Small intestine (tissue), 7 donors: ENCODE results near the gene LINS1. TPM values are rescaled to one million over a fixed set of nuclear protein-coding genes. Genes with fewer than 3 reads are reported as not detected.

ENCODE experiments used
- DNase-seq, 2 donors: peaks; one replicate each; pipeline versions ENCODE4 v3.0.0 to v3.0.0-alpha.2; 2013
- FAIRE-seq: peaks from 2 replicates; lab custom pipeline; 2012; peaks lifted over from hg19 to GRCh38; lab: Jason Lieb, UNC
- H3K27ac ChIP-seq, 3 donors: one replicate each; pipeline ENCODE4 v1.5.1; 2013; ENCODE audit warnings: low read length in 2 of 3, mild to moderate bottlenecking in 2 of 3, control low read depth in 1 of 3, inconsistent platforms in 1 of 3, low read depth in 1 of 3, moderate library complexity in 1 of 3
- H3K27me3 ChIP-seq, 3 donors: one replicate each; pipeline ENCODE4 v1.6.1; 2013; ENCODE audit warnings: low read length in 3 of 3, inconsistent platforms in 1 of 3; ENCODE audit not compliant: control insufficient read depth in 3 of 3, insufficient read depth in 3 of 3
- H3K36me3 ChIP-seq, 3 donors: one replicate each; pipeline ENCODE4 v1.6.1; 2013; ENCODE audit warnings: low read length in 3 of 3, inconsistent platforms in 1 of 3, low read depth in 1 of 3, mild to moderate bottlenecking in 1 of 3, moderate library complexity in 1 of 3; ENCODE audit not compliant: control insufficient read depth in 3 of 3, insufficient read depth in 2 of 3
- H3K4me1 ChIP-seq, 3 donors: one replicate each; pipeline ENCODE4 v1.6.1; 2013; ENCODE audit warnings: low read length in 2 of 3, inconsistent platforms in 1 of 3, low read depth in 1 of 3, mild to moderate bottlenecking in 1 of 3, moderate library complexity in 1 of 3; ENCODE audit not compliant: control insufficient read depth in 3 of 3, insufficient read depth in 2 of 3
- H3K4me3 ChIP-seq, 3 donors: one replicate each; pipeline ENCODE4 v1.5.1; 2013; ENCODE audit warnings: low read length in 3 of 3, control low read depth in 1 of 3, inconsistent platforms in 1 of 3, low read depth in 1 of 3, mild to moderate bottlenecking in 1 of 3, moderate library complexity in 1 of 3
- H3K9me3 ChIP-seq, 2 donors: one replicate each; pipeline ENCODE4 v1.6.1; 2013; ENCODE audit warnings: low read depth in 1 of 2, low read length in 1 of 2; ENCODE audit not compliant: control insufficient read depth in 2 of 2, insufficient read depth in 1 of 2
- WGBS, 3 donors: extraction: QIAGEN DNeasy Blood & Tissue Kit; methylation state at CpG; one replicate each; pipeline ENCODE4 v1.1.7; 2013; 5-methylcytosine and 5-hydroxymethylcytosine counted together
- polyA plus RNA-seq, 4 donors: library from polyadenylated mRNA; stranded (reverse) in 3 of 4; unstranded in 1 of 4; fragments of 200-250 nt in 3 of 4; fragments of 120-200 nt in 1 of 4; gene quantifications; one replicate each; pipeline versions ENCODE4 v1.2.1 to v1.2.3, GENCODE V29; 2013
- donor health status: healthy with polysubstance abuse.
- donor health status: control.
- donor health status: control.
- donor health status: Bipolar disorder and iron deficiency.
- donor health status: healthy.

The LINS1 gene
- polyA plus RNA-seq, 4 donors = 2.4 to 17.5 (median 5.7) TPM

DNA sequence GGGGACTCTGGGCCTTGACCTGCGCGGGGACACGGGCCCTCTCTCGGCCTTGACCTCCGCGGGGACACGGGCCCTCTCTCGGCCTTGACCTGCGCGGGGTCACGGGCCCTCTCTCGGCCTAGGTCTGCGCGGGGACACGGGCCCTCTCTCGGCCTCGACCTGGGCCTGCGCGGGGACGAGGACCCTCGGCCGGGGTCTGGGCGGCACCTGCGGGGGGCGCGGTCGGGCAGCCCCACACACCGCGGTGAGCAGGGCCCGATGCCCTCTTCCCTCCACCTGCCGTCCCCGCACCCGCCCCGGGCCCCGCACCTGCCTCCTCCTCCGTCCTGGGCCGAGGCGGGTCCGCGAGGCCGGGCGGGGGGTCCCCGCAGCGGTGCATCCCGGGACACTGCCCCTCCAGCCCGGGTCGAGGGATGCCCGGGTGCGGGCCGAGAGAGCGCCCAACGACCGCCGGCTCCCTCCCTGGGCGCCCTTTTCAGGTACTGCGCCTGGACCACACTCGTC lies 57.6 kb downstream of the LINS1 start:
- Histone ChIP-seq H3K9me3 (peaks cover 0 to 3% of the 10 kb centered on the region in 2 donors), H3K27me3 (peaks cover 0 to 15% (median 15%) of the 10 kb centered on the region in 3 donors), H3K36me3 (no peaks in the 10 kb centered on the region), H3K27ac (no peak overlapping the region), H3K4me1 (no peaks in the 10 kb centered on the region), H3K4me3 (no peak overlapping the region)
- WGBS, 3 donors = 33 to 64% (median 38%) methylated on average over 36 to 57 of the region's 57 CpGs
- no peak for FAIRE-seq
- DNase-seq = no peak

DNA sequence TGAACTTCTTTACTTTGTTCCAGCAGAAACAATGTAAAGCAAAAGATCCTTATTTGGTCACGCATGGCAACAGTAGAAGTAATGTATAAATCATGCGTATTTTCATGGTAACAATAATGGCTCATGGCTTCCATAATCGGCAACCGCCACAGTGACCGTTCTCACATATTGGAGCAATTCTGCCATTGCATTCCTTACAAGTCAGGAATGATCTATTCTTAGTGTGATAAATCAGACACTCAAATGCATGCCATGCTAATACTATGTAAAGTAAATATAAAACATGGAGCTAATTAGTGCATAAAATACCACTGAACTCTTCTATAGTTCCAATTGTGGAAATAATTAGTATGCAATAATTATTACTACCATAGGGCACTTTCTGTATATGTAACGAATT lies 59.7 kb downstream of the LINS1 start:
- Histone ChIP-seq H3K27me3 (peaks cover 0 to 15% (median 15%) of the 10 kb centered on the region in 3 donors), H3K4me1 (no peaks in the 10 kb centered on the region), H3K4me3 (no peak overlapping the region), H3K9me3 (peaks cover 0 to 7% of the 10 kb centered on the region in 2 donors), H3K27ac (no peak overlapping the region), H3K36me3 (no peaks in the 10 kb centered on the region)
- no peak for FAIRE-seq
- WGBS, 3 donors = 89 to 92% (median 90%) methylated on average over 6 of the region's 6 CpGs
- no peak for DNase-seq

DNA sequence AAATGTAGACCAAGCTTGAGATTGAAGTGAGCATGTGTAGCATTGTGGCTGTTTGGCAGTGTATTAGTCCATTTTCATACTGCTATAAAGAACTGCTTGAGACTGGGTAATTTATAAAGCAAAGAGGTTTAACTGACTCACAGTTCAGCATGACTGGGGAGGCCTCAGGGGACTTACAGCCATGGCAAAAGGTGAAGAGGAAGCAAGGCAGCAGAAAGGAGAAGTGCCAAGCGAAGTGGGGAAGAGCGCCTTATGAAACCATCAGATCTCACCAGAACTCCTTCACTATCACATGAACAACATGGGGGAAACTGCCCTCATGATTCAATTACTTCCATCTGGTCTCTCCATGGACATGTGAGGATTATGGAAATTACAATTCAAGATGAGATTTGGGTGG lies 64.7 kb downstream of the LINS1 start:
- DNase-seq (no peak), FAIRE-seq (no peak)
- Histone ChIP-seq H3K36me3 (no peaks in the 10 kb centered on the region), H3K27me3 (no peaks in the 10 kb centered on the region), H3K9me3 (peaks cover 0 to 5% of the 10 kb centered on the region in 2 donors), H3K27ac (no peak overlapping the region), H3K4me3 (no peak overlapping the region), H3K4me1 (no peaks in the 10 kb centered on the region)
- WGBS, 3 donors = 43 to 51% (median 45%) methylated on average over 2 of the region's 2 CpGs

DNA sequence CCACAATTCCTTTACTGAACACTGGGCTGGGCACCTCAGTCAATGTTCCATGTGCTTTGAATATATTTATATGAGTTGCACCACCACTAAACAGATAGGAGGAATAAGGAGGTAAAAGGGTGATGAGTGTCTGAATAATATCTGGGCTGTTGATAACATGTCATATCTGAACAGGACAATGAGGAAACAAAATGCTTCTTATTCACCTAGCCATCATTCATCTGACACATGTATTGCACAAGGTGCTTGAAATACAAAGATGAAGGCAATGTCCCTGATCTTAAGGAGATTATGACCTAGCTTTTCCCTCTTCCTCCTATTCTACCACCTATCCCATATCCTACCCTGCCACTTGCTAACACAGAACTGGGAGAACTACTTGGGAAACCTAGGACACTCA lies 65.3 kb downstream of the LINS1 start:
- no peak overlapping the region for H3K27ac ChIP-seq
- H3K9me3 ChIP-seq = peaks cover 0 to 5% of the 10 kb centered on the region in 2 donors
- H3K4me3 ChIP-seq = no peak overlapping the region
- no peaks in the 10 kb centered on the region for H3K36me3 ChIP-seq
- FAIRE-seq = no peak
- H3K27me3 ChIP-seq = no peaks in the 10 kb centered on the region
- no peaks in the 10 kb centered on the region for H3K4me1 ChIP-seq
- no peak for DNase-seq

DNA sequence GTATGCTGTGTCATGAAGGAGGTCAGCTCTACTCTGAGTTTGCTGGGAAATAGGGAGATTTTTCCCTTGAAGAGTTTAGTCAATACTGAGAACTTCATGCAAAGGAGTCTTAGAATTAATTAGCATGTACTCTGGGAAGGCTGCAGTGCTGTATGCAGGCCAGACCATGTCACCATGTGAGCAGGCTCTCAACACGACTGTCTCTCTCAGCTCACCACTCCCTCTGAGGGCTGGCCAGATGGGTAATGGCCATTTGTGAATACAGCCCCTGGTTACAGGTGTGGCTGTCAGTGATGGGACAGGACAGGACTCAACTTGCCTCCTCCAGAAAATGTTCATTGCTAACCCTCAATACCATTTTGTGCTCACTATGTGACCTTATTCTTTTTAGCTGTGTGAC lies 68.1 kb downstream of the LINS1 start:
- H3K27ac ChIP-seq = no peak overlapping the region

DNA sequence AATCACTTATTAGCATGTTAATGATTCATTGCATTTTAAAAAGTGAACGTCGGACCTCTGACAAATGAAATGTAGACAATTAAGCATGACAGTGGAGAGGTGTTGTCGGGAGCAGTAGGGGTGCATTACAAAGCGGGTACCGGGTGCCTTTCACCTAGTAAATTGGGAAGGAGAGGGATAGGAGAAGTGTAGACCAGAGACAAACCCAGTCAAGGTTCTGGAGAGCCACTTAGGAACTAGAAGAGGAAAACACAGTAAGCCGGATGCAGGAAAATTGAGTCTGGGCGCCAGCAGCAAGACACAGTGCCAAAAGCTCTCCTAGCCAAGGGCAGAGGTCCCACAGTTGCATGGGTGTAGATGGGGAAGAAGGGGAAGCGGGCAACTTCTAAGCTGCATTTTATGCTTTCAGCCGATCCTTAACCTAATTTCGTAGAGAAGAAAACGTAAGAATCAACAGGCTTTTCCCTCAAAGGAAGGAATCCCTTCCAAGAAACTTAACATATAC lies 70.1 kb downstream of the LINS1 start:
- Histone ChIP-seq H3K27ac (no peak overlapping the region), H3K36me3 (no peaks in the 10 kb centered on the region), H3K27me3 (peaks cover 0 to 2% (median 0%) of the 10 kb centered on the region in 3 donors), H3K4me1 (no peaks in the 10 kb centered on the region), H3K9me3 (no peaks in the 10 kb centered on the region), H3K4me3 (no peak overlapping the region)
- WGBS, 3 donors = 71 to 80% (median 78%) methylated on average over 11 of the region's 11 CpGs
- FAIRE-seq (no peak), DNase-seq (no peak)

More for the DNA sequence above, 68.1 kb downstream of the LINS1 start:
- peaks cover 0 to 5% of the 10 kb centered on the region in 2 donors for H3K9me3 ChIP-seq
- DNase-seq = no peak
- H3K27me3 ChIP-seq = peaks cover 0 to 2% (median 0%) of the 10 kb centered on the region in 3 donors
- H3K4me3 ChIP-seq = no peak overlapping the region
- FAIRE-seq = no peak
- no peaks in the 10 kb centered on the region for H3K36me3 ChIP-seq
- H3K4me1 ChIP-seq = no peaks in the 10 kb centered on the region
- 24 to 52% (median 41%) methylated on average over 1 of the region's 1 CpG for WGBS, 3 donors

DNA sequence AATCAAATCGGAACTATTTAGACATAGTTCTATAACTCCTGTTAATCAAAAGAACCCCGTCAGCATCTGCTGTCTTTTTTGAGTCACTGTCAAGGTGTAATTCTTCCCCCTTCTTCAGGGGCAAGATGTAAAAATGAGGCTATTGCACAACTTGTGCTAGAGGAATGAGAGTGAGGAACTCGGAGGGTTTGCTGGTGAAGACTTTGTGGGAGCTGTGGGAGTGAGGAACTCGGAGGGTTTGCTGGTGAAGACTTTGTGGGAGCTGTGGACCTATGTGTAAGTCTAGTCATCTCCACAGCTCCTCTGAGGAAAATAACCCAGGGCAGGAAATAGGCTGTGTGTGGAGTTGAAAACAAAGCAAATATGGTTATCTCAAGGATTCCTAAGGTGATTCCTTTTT lies 70.8 kb downstream of the LINS1 start:
- Histone ChIP-seq H3K36me3 (no peaks in the 10 kb centered on the region), H3K4me1 (no peaks in the 10 kb centered on the region), H3K4me3 (no peak overlapping the region), H3K27ac (no peak overlapping the region), H3K9me3 (no peaks in the 10 kb centered on the region), H3K27me3 (peaks cover 0 to 2% (median 0%) of the 10 kb centered on the region in 3 donors)
- FAIRE-seq = no peak
- 79 to 85% (median 83%) methylated on average over 4 of the region's 4 CpGs for WGBS, 3 donors
- no peak for DNase-seq

DNA sequence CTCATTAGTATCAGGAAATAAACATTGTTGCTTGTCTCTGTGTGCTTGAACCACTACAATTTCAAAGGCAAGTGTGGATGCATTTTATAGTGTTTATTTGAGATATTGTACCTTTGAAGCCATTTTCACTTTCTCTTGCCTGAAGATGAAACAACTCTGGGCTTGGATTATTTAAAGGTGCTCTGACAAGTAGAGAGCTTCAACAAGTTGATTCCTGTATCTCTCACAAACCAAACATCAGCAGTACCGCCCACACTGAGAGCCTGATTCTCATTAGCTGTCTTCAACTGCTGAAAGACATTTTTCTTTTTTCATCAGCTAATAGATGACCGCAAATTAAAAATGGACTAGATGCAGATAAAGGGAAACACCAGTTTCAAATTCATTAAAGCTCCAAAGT lies 72.4 kb downstream of the LINS1 start:
- no peak overlapping the region for H3K4me3 ChIP-seq
- no peak overlapping the region for H3K27ac ChIP-seq
- no peaks in the 10 kb centered on the region for H3K9me3 ChIP-seq
- FAIRE-seq (no peak), DNase-seq (no peak)
- no peaks in the 10 kb centered on the region for H3K36me3 ChIP-seq
- no peaks in the 10 kb centered on the region for H3K4me1 ChIP-seq
- WGBS, 3 donors = 85 to 90% (median 90%) methylated on average over 2 of the region's 2 CpGs
- peaks cover 0 to 2% (median 0%) of the 10 kb centered on the region in 3 donors for H3K27me3 ChIP-seq
